ENCODE results near the gene FGD4. TPM values are rescaled to one million over a fixed set of nuclear protein-coding genes. Genes with fewer than 3 reads are reported as not detected.

FGD4 gene
- total RNA-seq, 1 experiment from 2014 or later, result 54.3 TPM

- no peak for DNase-seq
Measured at GRCh38 chr12:32457251-32458025, 58.1 kb downstream of the FGD4 start.

More at GRCh38 chr12:32457251-32458025, 58.1 kb downstream of the FGD4 start:
- Histone ChIP-seq H4K8ac (replicated peaks; ENCODE audit: insufficient read length, low read depth, low read length) (no peak overlapping the region), H3K56ac (ENCODE audit: insufficient read length, low read depth, low read length) (no peak overlapping the region), H4K20me1 (ENCODE audit: control insufficient read depth, insufficient read depth, insufficient read length) (no peaks in the 10 kb centered on the region), H2BK15ac (ENCODE audit: low read depth, low read length) (no peak overlapping the region), H4K91ac (ENCODE audit: insufficient read length, low read depth, low read length) (no peak overlapping the region), H3K79me1 (ENCODE audit: insufficient read depth, low read depth, low read length, poor library complexity, severe bottlenecking) (peaks cover 8% of the 10 kb centered on the region), H4K5ac (ENCODE audit: insufficient read length, low read depth, low read length) (no peak overlapping the region), H3K4me2 (ENCODE audit: insufficient read depth, insufficient read length, low read length) (no peak overlapping the region), H3K27me3 (ENCODE audit: insufficient read depth, low read length) (no peaks in the 10 kb centered on the region), H3K4ac (ENCODE audit: low read depth, low read length) (no peak overlapping the region), H3K23me2 (ENCODE audit: insufficient read length, low read depth, low read length, poor library complexity, severe bottlenecking) (no peaks in the 10 kb centered on the region), H3K4me1 (ENCODE audit: insufficient read depth, low read length) (peaks cover 5% of the 10 kb centered on the region; the same call in 1 of the 2 replicates), H2BK120ac (ENCODE audit: low read depth, low read length, poor library complexity, severe bottlenecking) (no peak overlapping the region), H3K23ac (ENCODE audit: insufficient read length, low read depth, low read length) (no peak overlapping the region), H3T11ph (ENCODE audit: low read length) (no peak overlapping the region), H2BK20ac (ENCODE audit: low read depth, low read length, poor library complexity, severe bottlenecking) (no peak overlapping the region), H3K27ac (ENCODE audit: insufficient read length, low read depth, low read length) (peak overlapping the region; percentile 23), H2BK12ac (ENCODE audit: insufficient read length, low read depth, low read length) (no peak overlapping the region), H2BK5ac (ENCODE audit: insufficient read length, low read length) (no peak overlapping the region), H3K18ac (ENCODE audit: insufficient read length, low read depth, low read length) (no peak overlapping the region), H3K79me2 (ENCODE audit: insufficient read depth, low read length) (peaks cover 18% of the 10 kb centered on the region; the same call in 1 of the 2 replicates), H3K14ac (ENCODE audit: insufficient read depth, low read length) (no peak overlapping the region), H3K9me3 (ENCODE audit: control insufficient read depth, low read depth, low read length) (no peaks in the 10 kb centered on the region), H3K9ac (ENCODE audit: extremely low read depth, insufficient read length, low read length) (no peak overlapping the region), H2AFZ (ENCODE audit: low read length) (no peak overlapping the region), H2AK5ac (ENCODE audit: insufficient read length, low read length) (no peak overlapping the region)
- no peaks in the 10 kb centered on the region for H3K27me3 Mint-ChIP-seq (ENCODE audit: low read depth)
- no peak for TF ChIP-seq CTCF (conservative IDR thresholded peaks at IDR 0.05)
- peaks cover 53 to 61% of the 10 kb centered on the region in 2 experiments for H3K4me1 Mint-ChIP-seq
- no peaks in the 10 kb centered on the region for H3K9me3 Mint-ChIP-seq
- peak overlapping the region; percentile 55 to 83 (median 75); a peak in 3 of 7 replicates for H3K27ac Mint-ChIP-seq
- H3K4me3 Mint-ChIP-seq, result no peak overlapping the region
- peaks cover 7 to 29% (median 25%) of the 10 kb centered on the region in 3 experiments for H3K36me3 Mint-ChIP-seq (ENCODE audit: insufficient read depth in 1 of 3, low read depth in 3 of 3)
- WGBS (ENCODE audit: extremely low coverage, insufficient read length, low lambda C conversion rate), result no CpG with 5 or more reads among the region's 1 CpG
